ENCODE results near the gene TMEM53.

Gene TMEM53

DNA sequence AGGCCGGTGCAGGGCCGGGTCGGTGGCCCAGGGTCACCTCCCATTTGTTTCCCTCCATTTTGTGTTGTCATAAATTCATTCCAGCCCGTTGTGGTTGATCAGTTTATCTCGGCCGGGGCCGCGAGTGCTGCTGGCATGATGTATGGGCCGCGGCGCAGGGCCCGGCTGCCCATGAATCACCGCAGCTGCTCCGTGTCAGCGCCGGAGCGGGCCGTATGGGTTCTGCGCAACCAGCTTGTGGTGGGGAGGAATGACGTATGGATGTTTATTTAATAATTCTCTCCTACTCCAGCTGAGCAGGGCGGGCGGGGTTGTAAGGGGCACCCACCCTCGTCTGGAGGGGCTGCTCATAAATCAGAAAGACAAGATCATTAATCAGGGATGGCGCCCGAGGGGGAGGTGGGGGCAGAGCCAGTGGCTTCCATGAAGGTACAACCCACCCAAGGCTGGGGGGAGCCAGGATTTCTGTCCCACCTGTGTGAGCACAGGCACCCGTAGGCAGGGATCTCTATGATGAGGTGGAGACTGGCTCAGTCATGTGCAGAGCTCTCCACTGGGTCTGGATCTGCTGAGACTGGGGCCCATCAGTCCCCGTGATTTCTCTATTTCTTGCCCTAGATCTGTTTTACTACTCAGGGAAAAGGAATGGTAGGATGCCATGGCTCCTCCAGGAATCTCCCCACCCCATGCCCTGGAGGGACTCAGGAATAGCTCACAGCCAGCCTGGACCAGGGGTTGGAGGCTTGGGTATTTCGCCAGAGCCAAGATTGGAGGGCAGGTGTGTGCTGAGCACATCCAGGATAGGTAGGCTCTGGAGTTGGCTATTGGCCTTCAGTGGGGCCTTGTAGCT lies 27.8 kb downstream of the TMEM53 start:
- DNase-seq (ENCODE audit: low read depth) = no peak

DNA sequence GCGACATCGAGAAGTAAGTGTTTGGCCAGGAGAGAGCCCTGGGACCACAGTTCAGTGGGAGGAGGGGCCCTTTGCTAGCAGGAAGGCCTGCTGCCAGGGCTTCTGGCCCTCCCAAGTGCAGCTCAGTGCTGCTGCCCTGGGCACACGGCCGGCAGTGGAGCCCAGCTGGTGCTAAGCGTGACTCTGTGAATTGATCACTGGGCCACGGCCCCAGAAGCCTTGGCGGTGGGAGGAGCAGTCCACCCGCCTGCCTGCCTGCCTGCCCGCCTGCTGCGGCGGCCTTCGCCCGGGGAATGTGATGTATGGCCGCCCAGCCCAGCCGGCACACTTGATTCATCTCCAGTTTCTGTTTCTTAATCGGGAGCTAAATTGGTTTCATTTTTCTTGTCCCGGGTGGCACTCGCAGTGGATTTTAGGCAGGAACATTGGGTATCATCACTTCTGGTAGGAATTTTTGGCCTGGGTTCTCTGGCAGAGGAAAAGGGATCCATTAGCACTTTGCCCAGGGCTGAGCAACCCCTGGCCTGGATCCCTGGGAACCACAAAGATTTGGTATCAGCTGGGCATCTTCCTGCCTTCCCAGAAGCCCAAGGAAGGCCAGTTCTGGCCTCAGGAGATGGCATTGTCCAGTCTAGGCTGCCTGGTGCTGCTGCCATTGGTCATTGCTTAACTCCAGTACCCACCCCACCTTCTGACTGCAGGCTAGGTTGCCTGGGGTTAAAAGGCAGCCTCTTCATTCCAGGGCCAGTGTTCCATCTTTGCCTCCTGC lies 28.6 kb downstream of the TMEM53 start:
- no peak for DNase-seq (ENCODE audit: low read depth)

DNA sequence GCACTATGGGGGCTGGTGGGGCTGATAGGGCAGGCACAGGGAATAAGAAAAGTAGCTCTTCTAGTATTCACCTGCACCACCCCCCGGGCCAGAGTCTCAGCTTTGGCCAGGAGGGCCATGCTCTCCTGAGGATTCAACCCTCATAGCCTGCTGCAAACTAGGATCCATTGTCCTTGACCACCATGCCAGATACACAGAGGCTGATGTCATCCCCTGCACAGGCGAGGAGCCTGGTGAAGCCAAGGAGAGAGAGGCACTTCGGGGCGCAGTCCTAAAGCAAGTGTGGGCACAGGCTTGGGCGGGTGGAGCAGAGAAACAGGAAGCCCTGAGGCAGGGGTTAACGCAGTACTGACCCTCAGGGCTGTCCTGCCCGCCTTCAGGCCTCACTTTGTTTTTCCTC lies 29.5 kb downstream of the TMEM53 start:
- DNase-seq (ENCODE audit: low read depth) = no peak

DNA sequence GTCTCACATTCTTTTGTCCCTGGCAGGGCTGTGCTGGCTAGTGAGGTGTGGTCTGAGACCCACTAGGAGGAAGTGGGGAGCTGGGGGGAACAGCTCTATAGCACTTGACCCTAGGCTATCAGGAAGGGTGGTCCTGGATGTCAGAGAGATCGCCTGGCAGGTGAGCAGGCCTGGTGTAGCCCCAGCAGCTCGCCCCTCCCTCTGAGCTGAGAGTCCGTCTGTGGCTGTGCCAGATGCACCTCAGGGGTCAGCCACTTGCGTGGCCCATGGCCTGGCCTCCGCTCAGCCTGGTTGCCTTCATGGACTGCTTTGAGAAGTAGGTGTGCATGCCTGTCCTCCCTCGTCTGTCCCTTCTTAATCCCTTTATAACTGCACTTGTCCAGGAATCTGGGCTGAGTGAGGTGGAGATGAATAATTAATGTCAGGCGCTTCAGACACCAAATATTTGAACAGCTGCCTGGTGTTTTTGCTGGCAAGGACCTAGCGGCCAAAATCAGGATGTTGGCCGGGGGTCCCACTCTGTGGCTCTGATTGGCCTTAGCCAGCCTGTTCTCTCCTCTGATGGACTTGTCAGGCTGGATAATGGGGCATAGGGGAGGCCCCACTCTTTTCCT lies 30.5 kb downstream of the TMEM53 start:
- DNase-seq (ENCODE audit: low read depth) = no peak

DNA sequence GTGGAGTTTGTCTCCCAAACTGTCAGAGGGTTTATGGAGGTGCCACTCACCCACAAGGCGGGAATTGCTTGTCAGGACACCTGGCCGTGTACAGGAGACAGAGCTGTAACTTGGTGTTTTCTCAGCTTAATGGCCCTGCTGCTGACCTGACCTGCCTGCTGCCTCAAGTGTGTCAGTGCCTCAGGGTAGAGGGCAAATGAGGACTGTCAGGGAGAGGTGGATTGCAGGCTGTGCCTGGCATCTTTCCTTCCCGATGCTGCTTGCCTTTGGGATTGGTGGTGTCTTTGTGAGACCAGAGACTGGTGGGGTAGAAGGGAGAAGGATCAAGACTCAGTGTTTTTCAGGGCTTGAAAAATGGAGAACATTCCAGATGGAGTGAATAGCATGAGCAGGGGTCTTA lies 31.4 kb downstream of the TMEM53 start:
- no peak for DNase-seq (ENCODE audit: low read depth)

DNA sequence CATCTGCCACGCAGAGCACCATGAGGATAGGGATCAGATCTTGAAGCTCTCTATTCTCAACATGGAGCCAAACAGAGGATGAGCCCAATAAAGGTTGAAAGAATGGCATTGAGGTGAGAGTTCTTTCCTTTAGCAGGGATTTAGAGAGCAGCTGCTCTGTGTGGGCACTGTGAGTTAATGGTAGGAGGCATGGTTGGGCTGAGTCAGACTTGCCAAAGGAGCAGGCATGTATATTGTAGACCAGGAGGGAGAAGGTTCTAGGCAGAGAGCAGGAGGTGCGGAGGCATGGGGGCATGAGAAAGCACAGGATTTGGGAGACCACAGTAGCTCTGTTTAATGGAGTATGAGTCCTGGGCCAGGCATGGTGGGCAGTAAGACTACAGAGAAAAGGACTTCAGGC lies 32.0 kb downstream of the TMEM53 start:
- no peak for DNase-seq (ENCODE audit: low read depth)

DNA sequence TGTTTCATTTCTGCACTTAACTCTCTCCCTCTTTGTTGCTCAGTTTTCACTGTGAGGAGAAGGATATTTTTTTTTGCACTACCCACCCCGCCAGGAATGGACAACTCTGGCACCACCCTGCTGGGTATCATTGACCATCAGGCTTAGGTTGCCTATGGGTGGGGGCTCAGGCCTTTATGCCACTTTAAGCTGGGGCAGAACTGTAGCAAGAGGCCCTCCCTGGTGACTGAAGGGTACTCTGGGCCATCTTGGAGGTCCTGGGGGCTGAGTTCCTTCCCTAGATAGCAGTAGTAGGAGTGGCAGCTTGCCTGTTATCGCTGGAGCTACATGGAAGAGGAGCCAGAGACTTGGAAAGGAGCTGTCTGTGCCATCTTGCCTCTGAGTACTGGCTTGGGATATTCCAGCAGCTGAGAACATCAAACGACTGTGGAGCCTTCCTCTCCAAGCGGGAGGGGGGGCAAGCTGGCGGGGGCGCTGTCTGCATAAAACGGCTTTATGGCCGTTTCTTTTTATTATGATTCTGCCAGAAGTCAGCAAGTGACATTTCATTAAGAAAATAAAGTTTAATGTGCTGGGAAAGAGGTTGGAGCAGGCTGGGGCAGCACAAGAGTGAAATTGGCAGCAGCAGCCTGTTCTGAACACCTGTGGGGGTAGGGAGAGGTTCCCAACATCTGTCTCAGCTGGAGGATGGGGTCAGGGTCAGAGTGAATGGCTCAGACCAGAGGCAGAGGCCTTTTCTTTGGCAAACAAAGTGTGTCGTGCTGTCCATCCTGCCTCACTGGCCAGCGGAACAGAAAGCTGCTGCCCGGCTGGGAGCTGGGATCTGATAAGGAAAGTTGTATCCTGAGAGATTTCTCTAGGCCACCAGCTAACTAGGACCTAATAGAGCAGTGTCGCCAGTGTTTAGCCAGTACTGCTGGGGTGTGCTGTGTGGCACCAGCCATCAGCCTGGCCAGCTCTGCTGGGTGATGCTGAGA lies 32.9 kb downstream of the TMEM53 start:
- no peak for DNase-seq (ENCODE audit: low read depth)

DNA sequence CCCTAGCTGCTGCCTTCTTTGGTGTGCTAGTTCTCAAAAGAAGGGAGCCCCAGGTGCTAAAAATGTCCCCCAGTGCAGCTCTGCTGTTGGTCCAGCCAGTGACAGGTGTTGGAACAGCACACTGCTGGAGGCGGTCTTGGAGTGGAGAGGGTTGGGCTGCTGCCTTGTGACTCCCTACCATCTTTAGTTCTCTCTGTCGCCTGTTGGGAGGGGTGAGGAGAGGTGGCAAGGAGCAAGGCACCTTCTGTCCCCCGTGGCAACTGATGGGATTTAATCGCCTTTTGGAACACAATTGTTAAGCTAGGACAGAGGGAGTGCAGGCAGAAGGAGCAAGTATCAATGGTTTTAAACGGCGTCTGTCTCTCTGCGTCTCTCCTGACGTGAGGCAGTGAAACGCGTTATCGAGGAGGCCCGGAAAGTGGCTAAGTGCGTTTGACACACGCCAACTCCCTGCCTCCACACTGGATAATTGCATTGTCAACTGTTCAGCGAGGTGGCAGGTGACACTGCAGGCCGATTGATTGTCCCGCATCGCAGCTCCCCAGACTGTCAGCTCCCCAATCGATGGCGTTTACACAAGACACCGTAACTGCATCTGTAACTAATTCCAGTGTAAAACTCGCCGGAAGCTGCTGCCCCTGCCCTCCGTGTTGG lies 34.0 kb downstream of the TMEM53 start:
- DNase-seq (ENCODE audit: low read depth) = no peak

DNA sequence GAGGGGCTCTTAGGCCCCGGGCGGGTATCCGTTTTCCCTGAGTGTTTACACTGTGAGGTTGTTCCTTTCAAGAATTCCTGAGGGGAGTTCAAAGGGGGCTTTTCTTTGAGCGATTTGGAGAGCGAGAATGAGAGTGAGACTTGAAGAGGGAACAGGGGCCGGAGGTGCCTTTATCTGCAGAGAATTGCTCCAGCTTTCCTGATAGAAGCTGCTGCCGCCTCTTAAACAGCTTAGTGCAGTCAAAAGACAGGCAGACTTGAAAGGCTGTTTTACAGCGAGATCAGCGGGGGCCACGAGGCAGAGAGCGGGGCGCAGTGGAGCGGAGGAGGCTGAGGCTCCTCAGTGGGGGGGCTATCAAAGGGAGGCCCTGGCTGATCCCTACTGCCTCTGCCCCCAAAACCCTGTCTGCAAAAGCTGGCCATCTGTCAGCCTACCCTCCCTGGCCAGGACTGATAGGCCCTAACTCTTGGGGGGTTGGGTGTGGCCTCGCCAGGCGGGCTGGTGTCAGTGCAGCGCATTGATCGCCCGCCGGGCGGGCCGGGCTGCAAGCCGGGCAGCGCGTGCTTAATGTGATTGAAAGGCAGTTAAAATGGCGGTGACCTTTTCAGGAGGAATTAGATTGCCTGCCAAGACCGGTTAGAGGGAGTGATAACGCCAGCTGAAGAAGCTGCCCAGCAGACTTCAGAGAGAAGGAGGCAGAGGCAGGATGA lies 36.4 kb downstream of the TMEM53 start:
- DNase-seq (ENCODE audit: low read depth) = no peak

DNA sequence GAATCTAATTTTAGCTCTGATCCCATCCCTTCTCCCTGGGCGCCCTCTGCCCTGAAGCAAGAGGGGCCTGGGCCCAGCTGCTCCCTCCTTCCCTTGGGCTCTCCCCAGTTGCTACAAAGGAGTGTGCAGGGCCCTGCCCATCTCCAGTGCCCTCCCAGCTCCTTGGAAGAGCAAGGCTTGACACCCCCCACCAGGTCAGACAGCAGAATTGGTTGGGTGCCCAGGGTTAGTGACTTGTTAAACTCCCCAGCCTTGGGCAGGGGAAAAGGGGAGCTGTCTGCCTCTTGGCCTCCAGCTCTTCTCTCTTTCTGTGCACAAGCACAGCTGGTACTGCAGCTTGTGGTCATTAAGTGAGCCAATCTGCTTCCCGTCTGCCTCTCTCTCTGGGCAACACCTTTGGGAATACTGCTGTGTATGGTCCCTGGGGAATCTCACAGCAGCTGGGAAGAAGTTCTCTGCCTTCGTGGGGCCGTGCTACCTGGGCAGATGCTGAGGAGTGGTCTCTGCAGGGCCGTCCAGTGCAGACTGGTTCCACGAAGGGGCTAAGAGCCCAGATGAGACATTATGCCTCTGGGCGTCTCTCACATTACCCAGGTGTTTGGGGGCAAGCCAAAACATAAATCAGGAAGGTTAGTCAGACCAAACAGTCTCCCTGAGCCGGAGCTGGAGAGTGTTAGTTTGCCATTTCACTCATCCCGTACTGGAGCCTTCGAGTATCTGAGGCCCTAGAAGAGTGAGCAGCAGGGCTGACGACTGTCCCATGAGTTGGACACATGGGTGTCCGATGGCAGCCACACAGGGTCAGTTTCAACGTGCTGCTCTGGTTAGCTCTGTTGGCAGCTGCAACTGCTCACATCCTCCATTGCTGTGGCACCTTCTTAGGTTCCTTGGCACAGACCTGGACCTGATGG lies 37.3 kb downstream of the TMEM53 start:
- no peak for DNase-seq (ENCODE audit: low read depth)

DNA sequence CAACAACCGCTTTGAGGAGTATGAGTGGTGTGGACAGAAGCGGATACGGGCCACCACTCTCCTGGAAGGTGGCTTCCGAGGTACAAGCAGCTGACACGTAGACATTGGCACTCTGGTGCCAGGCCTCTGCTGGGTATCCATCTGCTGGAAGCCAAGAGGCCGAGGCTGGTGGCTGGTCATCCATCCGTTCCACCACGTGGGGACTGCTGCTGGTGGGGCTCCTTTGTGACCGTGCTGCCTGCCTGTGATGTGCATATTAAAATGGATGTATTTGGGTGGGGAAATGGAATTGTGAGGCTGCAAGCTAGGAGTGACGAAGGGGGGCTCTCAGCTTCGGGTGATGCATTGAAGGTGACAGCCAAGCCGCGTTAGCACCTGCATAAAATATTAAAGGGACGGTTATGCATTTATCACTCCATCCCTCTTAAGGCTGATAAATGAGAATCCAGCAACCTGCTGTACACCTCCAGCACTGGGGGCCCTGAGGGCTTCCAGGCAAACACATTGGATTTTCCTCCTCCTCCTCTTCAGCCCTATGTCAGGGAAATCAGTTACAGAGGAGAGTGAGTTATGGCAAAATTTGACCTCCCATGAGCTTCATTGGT lies 38.1 kb downstream of the TMEM53 start:
- DNase-seq (ENCODE audit: low read depth) = no peak

DNA sequence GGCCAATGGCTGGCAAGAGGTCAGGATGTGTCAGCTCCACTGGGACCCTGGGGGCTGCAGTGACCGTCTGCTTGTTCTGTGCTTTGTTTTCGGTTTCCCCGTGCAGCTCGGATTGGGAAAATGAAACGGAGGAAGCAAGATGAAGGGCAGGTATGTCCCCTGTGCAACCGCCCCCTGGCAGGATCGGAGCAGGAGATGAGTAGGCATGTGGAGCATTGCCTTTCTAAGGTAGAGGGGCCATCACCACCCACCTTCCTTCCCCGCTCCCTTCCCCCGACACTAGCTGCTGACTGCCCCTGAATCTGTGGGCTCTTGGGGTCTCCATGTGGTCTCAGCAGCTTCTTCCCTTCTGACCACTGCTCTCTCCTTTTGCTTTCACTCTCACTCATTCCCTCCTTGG lies 38.8 kb downstream of the TMEM53 start:
- DNase-seq (ENCODE audit: low read depth) = no peak

DNA sequence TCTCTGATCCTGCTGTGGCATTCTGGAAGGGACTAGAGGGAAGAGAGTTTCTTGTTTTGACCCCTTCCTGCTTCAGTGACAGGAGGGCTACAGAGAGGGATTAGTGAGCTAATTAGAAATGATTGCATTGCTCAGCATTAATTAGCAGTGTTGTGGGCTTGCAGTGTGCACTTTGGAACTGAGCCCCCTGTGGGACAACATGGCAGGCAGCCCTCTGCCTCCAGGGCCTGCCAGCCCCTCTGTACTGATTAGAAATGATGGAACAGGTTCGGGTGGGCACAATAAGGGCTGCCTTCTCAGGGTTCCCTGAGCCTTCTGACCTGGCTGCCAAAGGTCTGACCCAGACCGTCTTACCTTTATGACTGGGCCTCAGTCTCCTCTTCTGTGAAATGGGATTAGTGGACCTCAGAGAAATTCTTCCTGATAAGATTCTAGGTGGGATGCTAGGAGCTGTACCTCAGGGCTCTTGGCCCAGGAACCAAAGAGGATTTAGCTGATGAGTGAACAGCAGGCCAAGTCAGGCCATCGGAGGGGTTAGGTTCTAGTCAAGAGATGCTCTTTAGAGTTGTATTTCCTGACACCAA lies 39.6 kb downstream of the TMEM53 start:
- DNase-seq (ENCODE audit: low read depth) = no peak

DNA sequence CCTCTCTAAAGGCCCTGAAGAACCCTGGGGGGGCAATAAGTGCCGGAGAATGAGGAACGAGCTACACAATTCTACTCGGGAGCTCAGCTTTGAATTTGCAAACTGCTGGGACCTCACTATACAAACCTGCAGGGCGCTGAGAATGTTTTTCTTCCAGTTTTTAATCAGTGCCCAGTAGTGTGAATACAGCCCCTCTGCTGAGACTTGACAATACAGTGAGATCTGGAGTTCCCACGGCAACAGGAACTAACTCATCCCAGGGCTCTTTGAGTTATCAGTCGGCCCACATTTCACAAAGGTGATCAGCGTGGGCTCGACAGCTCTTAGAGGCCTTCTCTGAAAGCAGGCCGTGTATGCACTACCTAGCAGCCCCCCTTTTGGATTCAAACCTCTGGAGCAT lies 41.7 kb downstream of the TMEM53 start:
- DNase-seq (ENCODE audit: low read depth) = no peak

DNA sequence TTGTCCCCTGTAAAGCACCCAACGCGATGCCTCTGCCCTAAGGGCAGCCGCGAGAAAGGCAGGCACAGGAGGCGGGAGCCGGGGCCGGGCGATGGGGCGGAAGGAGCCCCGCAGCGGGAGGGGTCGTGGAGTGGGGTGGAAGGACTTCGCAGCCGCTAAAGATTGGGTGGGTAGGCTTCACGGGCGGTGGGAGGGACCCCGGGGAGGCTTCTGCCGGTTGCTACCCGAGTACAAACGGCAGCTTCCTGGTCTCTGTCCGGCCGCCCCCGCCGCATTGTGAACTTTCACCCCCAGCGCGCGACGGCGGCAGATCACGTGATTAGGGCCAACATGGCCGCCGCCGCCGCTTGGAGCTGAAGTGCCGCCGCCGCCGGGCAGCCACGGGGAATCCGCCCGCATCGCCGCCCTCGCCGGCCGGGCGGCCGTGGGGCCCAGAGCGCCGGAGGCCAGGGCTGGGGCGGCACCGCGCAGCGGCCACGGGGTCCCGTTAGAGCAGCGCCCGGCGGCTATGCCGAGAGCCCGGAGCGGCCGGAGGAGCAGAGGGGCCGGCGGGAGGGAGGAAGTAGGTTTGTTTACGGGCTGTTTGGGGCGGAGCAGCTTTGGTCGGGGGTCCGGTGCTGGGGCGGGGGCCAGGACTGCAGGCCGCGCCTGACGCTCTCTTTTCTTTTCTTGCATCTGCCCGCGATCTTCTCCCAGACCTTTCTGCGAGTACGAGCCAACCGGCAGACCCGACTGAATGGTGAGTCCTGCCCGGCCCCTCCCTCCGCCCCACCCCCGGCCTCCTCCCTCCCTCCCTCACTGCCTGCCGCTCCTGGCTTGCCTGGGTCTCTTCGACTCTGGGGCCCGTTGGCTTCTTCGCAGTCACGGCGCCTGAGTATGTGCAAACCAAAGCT lies 42.4 kb downstream of the TMEM53 start:
- no peak for DNase-seq (ENCODE audit: low read depth)

DNA sequence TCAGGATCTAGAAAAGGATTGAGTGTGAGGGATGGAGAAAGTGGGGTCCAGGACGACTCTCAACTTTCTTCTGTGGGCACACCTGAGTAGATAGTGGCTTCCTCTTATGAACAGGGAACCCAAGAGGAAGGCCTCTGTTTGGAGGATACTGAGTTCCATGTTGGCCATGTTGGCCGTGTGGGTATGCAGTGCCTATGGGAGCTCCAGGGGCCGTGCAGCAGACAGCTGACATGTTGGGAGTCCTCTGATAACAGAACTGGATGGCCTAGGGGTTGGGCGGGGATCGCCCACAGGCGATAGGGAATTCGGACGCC lies 43.0 kb downstream of the TMEM53 start:
- DNase-seq (ENCODE audit: low read depth) = no peak

DNA sequence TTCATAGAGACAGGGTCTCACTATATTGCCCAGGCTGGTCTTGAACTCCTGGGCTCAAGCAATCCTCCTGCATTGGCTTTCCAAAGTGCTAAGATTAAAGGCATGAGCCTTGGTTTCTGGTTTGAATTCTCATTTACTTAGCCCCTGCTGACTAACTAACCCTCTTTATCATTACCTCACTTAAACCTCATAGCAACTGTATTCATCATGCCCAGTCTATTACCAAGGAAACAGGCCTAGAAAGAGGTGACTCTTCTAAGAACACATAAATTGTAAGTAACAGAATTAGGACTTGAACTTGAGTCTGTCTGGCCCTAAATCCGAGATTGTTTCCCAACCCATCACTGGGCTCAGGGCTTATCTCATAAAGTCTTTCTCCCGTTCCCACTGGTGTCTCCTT lies 44.2 kb downstream of the TMEM53 start:
- no peak for DNase-seq (ENCODE audit: low read depth)

Data from HS-5 (cell line).